Measurements from ENCODE around the gene COPZ1. TPM values are rescaled to one million over a fixed set of nuclear protein-coding genes. Genes with fewer than 3 reads are reported as not detected.

COPZ1 gene, protein sequence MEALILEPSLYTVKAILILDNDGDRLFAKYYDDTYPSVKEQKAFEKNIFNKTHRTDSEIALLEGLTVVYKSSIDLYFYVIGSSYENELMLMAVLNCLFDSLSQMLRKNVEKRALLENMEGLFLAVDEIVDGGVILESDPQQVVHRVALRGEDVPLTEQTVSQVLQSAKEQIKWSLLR
- 137 and 152 TPM in 2 replicates for total RNA-seq

DNA sequence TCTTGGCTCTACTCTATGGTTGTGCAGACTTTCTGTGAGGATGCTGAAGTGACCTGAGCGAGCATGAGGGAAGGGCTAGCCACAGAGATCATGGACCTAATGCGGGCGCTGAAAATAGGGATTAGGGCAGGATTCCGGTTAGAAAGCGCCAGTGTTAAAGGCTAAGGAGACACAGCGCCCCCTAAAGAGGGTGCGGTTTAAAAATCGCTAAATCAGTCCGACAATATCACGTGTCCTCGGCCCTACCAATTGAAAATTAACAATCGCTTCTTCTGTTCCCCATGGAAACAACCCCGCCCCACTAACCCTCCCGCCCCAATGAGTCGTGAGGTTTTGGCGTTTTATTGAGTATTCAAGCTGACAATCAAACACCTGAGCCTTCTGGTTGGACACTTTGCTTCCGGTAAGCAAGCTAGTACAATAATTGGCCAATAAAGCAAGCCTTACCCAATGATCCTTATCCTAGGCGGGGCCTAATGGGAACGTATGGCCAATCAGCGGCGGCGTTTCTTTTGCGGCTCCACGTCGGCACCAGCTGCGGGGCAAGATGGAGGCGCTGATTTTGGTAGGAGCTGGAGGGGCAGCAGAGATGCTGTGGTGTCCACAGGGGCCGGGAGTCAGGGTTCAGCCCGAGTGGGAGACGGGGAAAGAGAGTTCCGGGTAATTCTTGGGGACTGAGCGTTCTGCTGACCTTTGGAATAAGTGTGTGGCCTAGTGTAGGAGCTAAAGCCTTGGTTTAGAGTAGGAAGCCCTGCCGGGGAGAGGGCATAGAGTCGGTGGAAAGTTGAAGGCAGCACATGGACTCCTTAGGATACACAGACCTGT is at the start of gene COPZ1:
COPZ1 (plus strand) TSS at position 515 of the 825 bp plus-strand sequence; CDS start at position 548, 33 bp downstream.

DNA sequence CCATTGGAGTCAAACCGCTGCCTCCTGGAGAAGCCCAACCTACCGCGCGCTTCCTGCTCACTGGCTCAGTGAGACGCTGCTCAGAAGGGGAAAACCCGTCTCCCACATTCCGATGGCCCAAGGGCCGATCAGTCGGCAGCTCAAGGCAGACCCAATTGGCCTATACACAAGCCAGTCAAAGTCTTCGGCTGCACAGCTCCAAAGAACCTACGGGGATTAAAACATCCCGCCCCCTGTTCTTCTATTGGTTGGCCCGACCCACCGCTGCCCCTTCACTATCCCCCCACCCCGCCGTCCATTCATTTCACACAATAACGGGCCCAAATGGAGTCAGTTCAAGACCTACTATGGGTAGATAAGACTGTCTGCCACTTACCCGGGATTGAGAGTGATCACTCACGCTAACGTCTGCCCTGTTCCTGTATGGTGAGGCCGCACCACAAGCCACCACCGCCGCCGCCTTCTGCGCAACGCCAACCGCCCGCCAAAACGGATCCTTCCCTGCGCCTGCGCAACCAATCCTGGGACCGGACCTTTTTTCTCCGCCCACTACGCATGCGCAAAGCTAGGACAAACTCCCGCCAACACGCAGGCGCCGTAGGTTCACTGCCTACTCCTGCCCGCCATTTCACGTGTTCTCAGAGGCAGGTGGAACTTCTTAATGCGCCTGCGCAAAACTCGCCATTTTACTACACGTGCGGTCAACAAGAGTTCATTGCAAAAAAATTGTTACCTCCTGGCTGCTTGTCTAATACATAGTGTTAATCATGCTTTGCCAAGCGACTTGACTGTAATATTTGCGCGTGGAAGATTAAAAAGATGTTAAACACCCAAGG is 45.1 kb upstream of the COPZ1 start, which contains the start of gene CBX5:
CBX5 (minus strand) TSS at position 491 of the 836 bp plus-strand sequence. CDS start 22,472 bp downstream, outside the sequence.

DNA sequence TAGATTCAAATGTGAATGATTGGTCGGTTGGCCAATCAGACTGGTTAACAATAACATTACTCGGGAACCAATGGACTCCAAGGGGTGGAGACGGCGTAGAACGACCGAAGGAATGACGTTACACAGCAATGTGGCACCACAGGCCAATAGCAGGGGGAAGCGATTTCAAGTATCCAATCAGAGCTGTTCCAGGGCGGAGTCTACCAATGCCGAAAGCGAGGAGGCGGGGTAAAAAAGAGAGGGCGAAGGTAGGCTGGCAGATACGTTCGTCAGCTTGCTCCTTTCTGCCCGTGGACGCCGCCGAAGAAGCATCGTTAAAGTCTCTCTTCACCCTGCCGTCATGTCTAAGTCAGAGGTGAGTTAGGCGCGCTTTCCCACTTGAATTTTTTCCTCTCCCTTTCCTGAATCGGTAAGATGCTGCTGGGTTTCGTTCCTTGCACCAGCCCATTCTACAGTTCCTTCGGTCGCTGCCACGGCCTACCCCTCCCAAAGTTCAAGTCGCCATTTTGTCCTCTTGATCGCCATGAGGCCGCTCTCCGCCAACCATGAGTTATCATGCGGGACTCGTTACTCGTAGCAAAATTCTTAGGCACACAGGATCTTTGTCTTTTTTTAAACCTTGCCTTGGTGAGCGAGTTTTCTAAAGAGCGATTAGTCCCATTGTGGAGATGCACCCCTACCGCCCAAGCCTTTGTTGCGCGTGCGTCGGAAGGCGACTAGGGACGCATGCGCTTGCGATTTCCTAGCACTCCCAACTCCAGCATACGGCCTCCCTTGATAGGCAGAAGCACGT is 44.3 kb upstream of the COPZ1 start, which contains the start of gene HNRNPA1:
HNRNPA1 (plus strand) TSS at position 259 of the 793 bp plus-strand sequence; CDS start at position 341, 82 bp downstream.

DNA sequence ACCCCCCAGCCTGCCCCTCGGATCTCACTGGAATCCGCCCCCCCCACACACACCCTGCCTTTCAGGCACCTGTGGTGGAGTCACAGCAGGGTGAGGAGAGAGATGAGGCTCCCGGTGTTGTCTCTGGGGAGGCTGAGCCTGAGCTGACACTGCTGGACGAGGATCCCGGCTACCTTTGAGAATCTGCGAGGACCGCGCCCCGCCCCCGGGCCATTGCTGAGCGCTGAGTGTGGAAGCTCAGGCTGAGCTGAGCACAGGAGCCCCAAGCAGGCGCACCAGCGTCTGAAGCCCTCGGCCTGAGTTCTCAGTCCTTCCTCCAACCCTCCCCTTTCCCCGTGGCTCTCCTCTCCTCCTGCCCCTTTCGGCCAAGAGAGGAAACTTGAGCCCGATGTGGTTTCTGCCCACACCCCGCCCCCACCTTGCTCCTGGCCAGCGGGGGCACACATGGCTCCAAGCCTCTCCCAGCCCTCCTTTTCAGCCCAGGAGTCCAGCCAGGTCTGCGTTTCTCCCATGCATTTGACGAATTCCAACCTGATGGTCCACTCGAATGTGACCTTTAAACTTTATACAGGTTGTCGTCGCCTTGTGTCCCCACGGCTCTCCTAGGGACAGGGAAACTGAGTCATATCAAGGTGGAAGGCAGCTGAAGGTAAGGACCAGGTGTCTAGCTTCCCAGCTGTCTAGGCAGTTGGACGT is 24.1 kb upstream of the COPZ1 start, which contains the start of gene NFE2:
NFE2 (minus strand) TSS at position 284 of the 696 bp plus-strand sequence. CDS start 5,767 bp downstream, outside the sequence.

DNA sequence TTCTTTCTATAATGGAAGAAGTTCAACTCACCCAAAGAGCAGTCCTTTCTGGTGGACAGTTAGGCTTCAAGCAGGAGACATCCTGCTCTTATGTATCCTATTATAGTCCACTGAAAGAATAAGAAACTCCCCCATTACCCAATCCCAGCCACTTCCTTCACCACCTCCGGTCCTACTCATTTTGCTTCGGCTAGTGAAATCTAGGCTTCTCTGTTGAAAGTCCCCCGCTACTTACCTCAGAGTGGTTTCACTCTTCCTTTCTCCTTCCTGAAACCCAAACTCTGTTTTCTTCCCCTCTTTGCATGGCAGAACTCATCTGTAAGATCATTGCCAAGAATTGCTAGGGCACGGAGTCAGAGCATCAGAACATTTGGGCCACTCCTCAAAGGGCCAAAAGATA is 39.5 kb downstream of the COPZ1 start, which contains the start of gene GPR84:
GPR84 (minus strand) TSS at position 74 of the 400 bp plus-strand sequence. CDS start 635 bp downstream, outside the sequence.

DNA sequence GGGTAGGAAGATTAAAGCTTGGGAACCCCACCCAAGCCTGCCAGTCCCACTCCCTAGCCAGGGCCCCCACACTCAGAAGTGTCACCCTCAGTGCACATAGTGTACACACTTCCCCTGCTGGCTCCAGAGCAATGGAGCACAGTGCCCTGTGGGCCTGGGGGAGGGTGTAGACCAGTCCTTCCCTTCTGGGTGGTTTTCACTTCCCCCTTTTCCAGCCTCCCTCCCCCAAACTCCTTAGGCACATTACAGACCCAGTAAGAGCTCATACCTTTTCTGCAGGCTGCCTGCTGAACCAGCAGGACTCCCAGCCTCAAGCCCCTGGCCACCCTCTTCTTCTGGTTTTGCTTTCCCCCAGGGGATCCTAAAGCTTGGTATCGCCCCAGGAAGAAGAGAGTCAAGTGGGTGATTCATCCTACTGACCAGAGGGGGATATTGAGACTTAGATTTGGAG is 59.7 kb downstream of the COPZ1 start, which contains the start of gene ZNF385A:
ZNF385A (minus strand) TSS at position 143 of the 451 bp plus-strand sequence. CDS start 219 bp downstream, outside the sequence.

Other genes with a start within 250 kb of the COPZ1 start
- gene SMUG1, start 136.1 kb upstream of the COPZ1 start, total RNA-seq, result 33.4 and 57.5 TPM in 2 replicates
- gene CBX5, start 45.0 kb upstream of the COPZ1 start, total RNA-seq, result 22.0 and 31.1 TPM in 2 replicates
- gene HNRNPA1, start 44.4 kb upstream of the COPZ1 start, total RNA-seq, result 355 and 603 TPM in 2 replicates
- 1.6 TPM in 1 of 2 replicates, not detected in the other for gene NFE2, start 24.1 kb upstream of the COPZ1 start, total RNA-seq
- not detected in 2 replicates for gene GPR84, start 39.4 kb downstream of the COPZ1 start, total RNA-seq
- gene ZNF385A, start 59.6 kb downstream of the COPZ1 start, total RNA-seq, result 3.2 and 14.3 TPM in 2 replicates
- gene ITGA5, start 94.1 kb downstream of the COPZ1 start, total RNA-seq, result 364 and 402 TPM in 2 replicates
- gene GTSF1, start 148.5 kb downstream of the COPZ1 start, total RNA-seq, result not detected in 2 replicates
- not detected in 2 replicates for gene NCKAP1L, start 172.6 kb downstream of the COPZ1 start, total RNA-seq
- 0.49 and 0.54 TPM in 2 replicates for gene PDE1B, start 224.5 kb downstream of the COPZ1 start, total RNA-seq

Data from cardiac atrium fibroblast (primary cell).